NAMALWA (cell line): ENCODE results near the gene LINC00237.

ENCODE experiments used
- DNase-seq: peaks from one replicate; pipeline ENCODE4 v3.0.0-alpha.2; 2015; ENCODE audit warnings: low spot score

LINC00237 gene

DNA sequence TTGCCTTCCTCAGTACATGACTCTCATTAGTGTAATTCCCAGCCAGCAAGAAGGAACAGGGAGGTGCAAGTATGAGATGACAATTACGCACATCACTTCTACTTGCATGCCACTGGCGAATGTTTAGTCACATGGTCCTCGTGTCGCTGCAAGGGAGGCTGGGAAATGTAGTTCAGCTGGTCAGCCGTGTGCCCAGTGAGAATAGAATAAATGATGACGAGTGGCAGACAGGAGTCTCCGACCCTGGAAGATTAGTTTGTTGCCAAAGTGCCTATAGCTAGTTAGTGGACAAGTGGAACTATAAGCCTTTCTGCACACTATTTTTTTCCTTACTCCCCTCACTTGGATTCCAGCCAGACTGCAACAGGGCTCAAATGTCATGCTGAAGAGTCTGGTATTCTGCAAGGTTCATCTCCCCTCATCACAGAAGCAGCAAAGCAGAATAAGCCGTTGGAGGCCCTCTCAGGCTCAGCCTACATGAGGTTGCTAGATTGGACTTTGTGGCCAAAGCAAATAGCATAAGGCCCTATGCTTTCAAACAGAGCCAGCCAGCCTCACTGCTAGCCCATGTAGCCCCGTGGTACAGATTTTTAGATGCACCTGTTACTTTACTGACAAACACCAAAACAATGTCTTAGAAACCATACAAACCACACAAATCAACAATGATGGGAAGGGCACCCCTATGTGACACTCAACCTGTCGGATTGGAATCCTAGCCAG, 9.7 kb downstream of the LINC00237 start:
- DNase-seq, result peak; percentile 55

DNA sequence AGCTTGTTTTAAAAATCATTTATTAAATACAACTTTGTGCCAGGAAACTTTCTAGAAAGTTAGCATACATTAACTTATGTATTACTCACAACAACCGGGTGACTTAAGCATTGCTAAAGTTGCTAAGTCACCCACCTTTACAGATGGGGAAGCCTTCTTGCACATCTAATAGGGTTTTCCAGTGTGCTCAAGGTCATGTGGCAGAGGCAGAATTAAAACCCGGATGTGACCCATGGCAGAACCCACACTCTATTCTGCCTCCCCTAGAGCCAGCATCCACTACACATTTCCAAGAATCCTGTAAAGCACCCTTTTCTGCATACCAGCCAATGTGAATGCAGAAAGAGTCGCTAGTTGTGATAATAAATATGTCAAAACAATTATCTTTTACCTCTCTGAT, 13.4 kb downstream of the LINC00237 start:
- no peak for DNase-seq

DNA sequence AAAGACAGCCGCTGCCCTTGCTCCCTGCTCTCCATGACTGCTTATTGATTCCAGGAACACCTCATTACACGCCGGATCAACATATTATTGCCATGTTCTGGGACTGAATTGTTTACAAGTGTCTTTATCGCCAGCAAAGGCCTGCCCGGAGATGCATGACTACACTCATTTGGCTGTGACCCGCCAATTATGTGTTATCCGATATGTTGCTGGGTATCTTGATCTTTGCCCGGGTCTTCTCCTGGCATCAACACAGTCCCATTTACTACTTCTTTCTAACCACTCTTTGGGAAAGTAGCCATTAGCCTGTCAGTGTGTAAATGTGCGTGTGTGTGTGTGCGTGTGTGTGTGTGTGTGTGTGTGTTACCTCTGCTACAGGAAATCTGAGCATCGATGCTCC, 15.4 kb downstream of the LINC00237 start:
- no peak for DNase-seq

DNA sequence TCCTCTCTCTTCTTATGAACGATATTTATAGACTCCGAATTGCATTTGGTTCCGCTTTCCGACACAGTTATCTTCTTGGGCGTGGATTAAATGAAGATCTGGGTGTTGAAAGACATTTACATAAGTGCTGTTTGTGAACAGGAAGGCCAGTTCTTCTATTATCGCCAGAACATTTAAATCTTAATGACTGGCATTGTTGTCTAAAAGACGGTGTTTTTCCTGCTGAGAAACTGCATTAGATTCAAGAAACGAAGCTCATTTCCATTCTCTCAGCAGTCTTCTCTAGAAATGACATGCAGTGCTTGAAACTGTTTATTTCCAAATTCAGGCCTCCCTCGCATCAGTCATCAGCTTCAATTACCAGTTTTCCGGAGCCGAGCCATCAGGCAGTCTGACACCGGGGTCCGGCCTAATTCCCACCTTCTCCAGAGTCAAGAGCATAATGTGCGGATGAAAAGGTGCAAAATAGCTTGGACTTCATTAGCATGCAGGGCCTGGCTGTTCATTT, 16.0 kb downstream of the LINC00237 start:
- DNase-seq, result no peak

DNA sequence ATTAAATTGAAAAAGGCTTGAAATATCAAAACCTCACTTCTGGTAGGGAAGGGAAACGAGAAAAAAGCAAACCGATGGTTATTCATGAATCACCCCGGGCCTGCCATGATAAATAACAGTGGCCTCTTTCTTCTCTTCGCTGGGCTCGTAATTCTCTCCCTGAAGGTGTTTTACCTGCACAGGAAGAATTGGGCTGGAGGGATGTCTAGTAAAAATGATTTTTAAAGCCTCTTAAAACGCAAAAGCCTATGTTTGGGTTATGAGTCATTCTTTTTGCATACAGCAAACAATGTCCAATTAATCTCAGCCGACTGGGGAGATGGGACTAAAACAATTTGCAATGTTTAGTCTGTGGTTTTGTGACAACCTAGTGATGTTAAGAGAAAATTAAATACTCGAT, 16.8 kb downstream of the LINC00237 start:
- DNase-seq, result no peak

DNA sequence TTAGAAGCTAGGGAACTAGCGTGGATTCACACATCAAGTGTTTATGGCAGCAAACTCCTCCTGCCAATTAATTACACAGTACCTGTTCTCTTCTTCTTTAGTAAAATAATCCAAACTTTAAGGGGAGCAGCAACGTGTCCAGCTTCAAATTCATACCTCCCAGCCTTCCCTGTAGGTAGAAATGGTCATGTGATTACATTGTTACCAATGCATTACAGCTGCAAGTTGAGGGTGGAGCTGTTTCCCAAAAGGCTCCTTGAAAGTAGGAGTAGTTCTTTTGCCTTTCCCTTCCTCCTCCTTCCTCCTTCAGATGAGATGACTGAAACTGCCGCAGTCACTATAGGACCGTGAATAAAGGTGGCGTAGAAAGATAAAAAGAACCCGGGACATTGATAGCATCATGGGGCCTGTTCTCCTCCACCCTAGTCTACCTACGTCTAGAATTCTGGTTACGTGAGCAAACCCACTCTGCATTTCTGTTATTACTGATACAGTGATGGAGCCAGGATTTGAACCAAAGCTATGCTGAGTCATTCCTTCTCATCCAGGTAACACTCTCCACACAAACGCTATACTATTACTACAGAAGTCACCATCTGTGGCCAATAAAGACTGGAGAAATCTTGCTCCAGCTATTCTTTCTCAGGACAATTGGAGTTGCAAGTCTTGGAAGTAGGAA, 18.2 kb downstream of the LINC00237 start:
- no peak for DNase-seq

DNA sequence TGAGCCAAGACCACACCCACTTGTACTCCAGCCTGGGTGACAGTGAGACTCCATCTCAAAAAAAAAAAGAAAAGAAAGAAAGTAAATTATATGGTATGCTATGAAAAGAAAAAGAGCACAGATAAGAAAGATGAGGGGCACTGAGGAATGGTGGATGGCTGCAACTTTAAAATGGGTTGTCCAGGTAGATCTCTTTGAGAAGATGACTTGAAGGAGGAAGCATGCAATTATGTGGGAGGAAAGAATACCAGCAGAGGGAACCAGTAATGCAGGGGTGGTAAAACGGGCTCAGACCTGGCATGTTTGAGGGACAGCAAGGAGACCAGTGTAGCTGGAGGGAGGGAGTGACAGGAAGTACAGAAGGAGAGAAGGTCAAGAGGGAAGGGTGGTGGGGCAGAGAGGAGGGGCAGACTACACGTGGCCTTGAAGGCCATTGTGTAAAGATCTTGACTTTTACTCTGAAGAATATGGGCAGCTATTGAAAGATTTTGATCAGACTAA, 22.3 kb downstream of the LINC00237 start:
- DNase-seq, result no peak

DNA sequence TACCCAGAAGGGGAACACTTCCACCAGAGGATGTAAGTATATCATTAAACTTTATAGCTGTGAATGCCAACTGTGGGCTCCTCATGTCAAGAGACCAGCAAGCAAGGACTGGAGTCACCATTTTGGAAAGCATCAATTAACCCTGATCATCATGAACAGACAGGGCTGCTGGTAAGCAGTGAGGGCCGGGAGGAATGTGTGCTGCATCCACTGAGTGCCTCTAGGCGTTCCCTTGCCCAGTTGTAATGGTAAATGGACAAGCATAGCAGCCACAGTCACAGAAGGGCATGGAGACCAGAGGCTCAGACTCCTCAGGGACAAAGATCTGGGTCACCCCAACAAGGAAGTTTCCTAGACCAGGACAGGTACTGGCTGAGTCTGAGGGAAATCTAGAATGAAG, 23.6 kb downstream of the LINC00237 start:
- DNase-seq, result no peak

DNA sequence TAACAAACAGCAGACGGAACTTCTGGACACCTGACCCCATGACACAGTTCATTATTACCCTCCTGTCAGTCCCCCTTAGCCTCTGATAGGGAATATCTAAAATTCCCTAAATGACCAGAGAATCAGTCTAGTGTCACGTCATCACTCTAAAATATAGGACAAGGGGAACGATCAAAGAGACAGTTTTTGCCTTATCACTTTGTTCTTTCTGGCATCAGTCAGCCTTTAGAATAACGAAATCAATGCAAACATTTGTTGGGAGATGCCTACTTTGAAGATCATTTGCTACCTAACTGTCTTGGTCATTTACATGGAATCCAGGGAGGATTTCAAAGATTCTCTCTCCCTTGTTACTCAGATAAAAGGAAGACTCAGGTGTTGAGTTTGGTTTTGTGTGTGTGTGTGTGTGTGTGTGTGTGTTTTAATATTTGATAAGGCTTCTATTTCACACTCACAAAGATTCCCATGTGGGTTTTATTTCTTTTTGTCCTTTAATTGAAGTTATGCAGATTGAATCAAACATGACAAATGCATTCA, 28.3 kb downstream of the LINC00237 start:
- no peak for DNase-seq

DNA sequence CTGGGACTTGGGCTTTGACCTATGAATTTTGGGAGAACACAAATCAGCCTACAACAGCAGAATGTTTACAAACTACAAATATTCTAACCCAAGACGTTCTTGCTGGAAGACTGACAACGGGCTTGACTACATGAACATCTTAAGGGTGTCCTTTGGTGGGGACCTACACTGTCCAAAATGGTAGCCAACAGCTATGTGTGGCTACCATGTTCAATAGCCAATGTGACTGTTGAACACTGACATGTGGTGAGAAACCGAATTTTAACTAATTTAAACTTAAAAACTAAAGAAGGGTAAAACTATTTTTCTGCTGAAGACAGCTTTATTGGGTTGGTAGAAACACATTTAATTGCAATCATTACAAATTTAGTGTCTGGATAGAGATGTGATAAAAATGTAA, 30.1 kb downstream of the LINC00237 start:
- no peak for DNase-seq

DNA sequence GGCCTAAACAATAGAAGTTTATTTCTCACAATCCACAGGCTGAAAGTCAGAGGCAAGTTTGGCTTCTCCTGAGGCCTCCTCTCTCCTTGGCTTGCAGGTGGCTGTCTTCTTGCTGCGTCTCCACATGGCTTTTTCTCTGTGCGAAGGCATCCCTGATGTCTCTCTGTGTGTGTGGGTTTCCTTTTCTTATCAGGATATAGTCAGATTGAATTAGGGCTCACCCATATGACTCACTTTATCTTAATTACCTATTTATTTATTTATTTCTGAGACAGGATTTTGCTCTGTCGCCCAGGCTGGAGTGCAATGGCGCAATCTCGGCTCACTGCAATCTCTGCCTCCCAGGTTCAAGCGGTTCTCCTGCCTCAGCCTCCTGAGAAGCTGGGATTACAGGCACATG, 30.7 kb downstream of the LINC00237 start:
- DNase-seq, result no peak

DNA sequence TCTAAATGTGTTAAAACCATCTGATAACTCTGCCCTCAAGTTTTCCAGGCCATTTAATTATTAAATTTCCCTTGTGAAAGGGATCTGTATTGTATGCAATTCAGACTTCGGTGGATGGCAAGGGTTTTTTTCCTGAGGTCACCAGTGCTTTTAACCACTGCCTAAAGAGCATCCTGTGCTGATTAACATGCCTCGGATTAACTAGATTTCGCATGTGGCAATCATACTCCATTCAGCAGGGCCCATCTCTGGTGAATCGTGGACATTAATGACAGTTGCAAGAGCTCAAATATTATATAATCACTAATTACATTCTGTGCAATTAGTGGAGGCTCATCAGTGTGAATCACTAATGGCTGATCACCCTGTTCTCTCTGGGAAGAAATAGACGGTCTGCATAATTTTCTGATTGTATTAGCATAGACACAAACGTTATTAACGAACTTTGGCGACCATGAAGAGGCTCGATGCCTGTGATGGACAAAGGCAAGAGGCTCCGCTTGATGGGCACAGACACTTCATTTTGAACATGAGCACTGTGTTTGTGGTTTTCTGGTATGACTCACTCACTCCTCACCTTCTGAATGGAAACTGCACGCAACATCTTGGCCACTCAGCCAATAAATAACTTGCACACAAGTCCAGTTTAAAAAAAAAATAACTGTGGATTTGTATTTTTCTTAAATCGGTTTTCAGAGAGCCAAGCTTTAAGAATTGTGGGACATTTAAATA, 31.4 kb downstream of the LINC00237 start:
- no peak for DNase-seq

DNA sequence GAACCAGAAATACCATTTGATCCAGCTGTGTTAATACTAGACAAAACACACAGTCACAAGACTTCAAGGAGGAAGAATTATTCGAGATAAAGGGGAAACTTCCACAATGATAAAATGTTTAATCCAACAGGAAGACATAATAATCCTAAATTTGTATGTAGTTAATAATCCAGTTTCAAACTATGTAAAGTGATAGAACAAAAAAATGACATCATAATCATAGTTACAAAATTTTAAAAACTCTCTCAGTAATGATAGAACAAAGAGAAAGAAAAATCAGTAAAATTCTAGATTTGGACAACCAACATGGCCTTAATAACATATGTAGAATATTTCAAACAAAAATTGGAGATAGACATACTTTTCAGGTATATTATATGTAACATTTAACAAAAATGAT, 38.9 kb downstream of the LINC00237 start:
- no peak for DNase-seq

DNA sequence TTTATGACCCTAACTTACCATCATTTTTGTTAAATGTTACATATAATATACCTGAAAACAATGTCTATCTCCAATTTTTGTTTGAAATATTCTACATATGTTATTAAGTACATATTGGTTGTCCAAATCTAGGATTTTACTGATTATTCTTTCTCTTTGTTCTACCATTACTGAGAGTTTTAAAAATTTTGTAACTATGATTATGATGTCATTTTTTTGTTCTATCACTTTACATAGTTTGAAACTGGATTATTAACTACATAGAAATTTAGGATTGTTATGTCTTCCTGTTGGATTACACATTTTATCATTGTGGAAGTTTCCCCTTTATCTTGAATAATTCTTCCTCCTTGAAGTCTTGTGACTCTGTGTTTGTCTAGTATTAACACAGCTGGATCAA, 41.2 kb downstream of the LINC00237 start:
- DNase-seq, result no peak

DNA sequence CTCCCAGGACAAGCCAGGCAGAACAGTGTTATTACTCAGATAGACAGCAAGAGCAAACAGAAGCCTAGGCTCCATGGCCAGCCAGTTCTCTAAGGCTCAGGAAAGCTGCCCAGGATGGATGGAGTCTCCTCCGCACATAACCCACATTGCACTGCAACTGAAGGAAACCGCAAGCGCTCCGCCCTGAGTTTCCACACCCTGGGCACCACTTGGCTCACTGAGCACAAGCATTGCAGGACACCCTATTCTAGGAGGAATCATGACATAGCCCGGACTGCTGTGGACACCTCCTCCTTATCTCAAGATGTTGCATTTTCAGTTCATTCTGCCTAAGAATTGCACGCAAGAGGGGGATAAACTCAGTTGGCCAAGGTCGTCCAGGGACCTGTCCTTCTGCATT, 42.9 kb downstream of the LINC00237 start:
- DNase-seq, result no peak

DNA sequence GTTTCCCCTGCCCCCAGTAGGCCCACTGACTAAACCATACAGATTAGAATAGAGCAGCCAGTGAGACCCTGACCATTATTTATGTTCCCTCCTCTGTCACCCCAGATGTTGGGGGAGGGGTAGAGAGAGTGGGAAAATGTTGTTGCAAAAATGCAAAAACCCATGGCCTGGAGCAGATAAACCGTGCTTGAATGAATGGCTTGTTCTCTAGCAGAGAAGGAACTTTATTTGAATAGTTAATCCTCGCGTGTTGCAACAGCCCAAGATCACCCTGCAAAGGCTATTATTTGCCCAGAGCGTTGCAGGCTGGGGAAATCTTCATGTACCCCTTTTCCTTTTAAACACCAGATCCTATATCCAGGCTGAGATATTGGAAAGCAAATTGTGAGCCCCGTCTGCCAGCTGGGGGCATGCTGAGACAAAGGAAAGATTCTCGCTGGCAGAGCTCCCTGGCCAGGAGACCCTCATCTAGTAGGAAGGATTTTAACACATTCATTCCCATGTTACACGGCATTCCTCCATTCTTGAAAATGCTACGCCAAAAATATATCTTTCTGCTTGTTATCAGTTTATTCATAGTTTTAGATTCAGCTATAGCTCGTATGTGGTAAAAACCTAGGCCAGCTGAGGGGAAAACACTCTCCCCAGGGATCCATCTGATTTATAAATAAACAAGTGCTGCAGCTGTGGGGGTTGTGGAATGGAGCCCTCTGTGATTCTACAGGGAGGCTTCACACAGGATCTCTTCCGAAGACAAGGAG, 53.0 kb downstream of the LINC00237 start:
- DNase-seq, result no peak

DNA sequence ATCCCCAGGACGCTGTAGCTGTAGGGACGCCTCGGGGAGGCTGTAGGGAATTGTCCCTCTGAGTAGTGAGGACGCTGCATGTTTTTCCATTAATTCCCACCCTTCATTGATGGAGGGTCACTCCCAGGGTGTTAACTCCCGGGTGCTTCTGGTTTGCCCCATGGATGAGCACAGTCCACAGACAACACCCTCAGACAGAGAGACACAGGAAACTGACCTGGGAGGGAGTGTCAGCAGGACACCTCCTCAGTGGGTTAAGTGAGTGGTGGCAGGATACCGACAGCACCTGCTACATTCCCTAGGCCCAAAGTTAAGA, 53.5 kb downstream of the LINC00237 start:
- no peak for DNase-seq

DNA sequence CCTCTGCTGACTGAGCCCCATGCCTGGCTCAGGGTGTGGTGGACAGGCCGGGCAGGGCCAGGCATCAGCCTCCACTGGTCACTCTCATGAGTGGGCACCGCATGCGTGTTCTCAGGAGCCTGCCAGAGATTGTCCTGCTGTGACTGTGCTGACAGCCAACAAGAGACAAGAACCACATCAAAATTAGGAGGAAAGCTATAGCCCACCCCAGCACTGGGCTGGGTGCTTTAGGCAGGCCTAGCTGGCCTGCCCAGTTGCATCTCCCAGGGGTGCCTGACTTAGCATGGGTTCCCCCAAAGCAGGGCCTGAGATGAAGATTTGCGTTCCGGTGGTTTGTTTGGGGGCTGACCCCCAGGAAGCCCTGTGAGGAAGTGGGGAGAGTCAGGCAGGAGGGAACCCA, 53.9 kb downstream of the LINC00237 start:
- no peak for DNase-seq

DNA sequence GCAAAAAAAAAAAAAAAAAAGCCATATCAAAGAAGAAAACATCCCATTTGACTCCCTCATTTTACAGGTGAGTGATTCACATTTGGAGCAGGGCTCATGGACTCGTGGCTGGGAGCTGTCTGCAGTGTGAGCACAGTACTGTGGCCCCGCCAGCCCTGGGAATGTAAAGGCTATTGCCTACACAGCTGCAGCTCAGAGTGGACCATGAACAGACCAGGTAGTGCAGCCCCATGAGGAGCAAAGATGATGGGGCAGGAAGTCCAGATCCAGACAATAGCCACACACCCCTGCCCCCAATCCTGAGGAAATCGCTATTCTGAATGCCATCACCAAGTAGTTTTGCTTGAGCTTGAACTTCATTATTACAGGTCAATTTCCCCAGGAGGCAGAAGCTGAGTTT, 55.4 kb downstream of the LINC00237 start:
- no peak for DNase-seq

DNA sequence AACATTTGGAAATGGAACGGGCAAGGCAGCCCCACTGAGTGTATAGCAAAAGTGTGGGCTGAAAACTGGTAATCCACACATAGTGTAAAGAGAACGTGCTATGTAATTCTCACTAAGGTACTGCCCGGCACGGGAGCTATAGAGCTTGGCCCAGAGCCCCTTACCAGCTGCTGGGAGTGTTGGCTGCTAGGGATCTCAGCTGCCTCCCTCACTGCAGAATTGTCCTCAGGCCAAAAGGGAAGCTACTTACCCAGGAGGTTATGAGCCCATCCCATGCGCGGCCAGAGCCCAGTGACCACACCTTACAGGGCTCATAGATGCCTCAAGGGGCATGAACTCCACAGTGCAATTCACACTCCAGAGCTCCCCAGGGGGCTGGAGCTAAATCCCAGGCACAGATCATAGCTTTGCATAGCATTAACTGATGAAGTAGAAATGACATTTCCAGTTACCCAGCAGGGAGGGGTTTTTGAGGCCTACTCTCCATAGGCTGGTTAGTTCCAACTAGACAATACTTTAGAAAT, 56.8 kb downstream of the LINC00237 start:
- DNase-seq, result no peak

DNA sequence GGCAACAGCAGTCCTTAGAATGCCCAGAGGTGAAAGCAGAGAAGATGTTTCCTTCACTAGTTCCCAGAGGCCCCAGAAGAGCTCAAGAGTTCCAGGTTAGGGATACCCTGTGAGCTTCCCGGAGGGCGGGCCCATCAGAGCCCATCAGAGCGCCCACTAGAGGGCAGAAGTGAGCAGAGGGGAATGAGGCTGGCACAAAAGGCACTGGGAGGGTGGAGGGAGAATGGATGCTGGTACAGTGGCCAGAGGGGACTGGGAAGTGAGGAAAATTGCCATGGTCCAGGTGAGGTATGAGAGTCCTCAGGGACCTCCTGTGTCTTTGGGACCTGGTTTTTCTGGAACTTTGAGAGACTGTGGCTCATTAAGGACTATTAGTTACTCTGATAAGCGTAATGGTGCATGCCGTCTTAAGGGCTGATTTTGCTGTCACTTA, 57.3 kb downstream of the LINC00237 start:
- peak; percentile 54 for DNase-seq

DNA sequence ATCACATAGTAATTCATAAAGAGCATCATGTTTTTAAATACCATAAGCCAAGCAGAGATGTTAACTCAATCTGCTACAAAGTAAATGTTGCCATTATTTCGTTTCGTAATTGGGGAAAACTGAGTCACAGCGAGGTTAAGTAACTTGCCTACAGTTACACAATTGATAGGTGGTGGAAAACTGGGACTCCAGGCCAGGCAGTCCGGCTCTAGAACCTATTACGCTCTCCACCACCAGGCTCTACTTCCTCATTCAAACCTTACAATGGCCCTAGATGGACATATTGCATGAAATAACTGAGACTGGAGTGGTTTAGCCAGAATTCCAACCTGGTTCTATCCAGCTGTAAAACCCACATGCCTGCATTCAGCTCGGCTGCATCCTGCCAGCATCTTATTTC, 58.2 kb downstream of the LINC00237 start:
- DNase-seq, result no peak
